ENCODE data around the gene OR2J1.
"Not testable (repeated sequence)": the region's sequence is repeated elsewhere in the genome, so short reads cannot be mapped to it uniquely, and the experiment has no call there.

OR2J1 gene

DNA sequence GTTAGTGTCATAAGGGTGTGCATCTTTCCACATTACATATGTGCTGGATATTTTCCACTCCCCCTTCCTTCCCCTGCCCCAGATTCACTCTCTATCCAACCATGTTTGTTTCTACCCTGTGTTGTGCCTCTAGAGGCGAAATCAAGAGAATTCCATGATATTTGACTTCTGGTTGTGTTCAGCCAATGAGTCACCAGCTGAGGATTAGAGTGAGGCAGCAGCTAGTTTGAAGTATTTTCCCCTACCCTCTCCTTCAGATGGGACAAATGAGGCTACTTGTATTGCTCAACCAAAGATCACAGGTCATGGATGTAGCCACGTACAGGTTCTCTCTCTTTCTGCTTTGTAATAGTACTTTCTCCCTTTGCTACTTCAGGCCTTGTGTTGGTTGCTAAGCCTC, 46.9 kb downstream of the OR2J1 start:
- H3K27me3 Mint-ChIP-seq (ENCODE audit: low read depth) = peaks cover 12% of the 10 kb centered on the region
- H3K4me1 Mint-ChIP-seq = no peaks in the 10 kb centered on the region
- no peaks in the 10 kb centered on the region for H3K9me3 Mint-ChIP-seq
- H3K36me3 Mint-ChIP-seq (ENCODE audit: low read depth) = no peaks in the 10 kb centered on the region
- TF ChIP-seq, protein P1, sequence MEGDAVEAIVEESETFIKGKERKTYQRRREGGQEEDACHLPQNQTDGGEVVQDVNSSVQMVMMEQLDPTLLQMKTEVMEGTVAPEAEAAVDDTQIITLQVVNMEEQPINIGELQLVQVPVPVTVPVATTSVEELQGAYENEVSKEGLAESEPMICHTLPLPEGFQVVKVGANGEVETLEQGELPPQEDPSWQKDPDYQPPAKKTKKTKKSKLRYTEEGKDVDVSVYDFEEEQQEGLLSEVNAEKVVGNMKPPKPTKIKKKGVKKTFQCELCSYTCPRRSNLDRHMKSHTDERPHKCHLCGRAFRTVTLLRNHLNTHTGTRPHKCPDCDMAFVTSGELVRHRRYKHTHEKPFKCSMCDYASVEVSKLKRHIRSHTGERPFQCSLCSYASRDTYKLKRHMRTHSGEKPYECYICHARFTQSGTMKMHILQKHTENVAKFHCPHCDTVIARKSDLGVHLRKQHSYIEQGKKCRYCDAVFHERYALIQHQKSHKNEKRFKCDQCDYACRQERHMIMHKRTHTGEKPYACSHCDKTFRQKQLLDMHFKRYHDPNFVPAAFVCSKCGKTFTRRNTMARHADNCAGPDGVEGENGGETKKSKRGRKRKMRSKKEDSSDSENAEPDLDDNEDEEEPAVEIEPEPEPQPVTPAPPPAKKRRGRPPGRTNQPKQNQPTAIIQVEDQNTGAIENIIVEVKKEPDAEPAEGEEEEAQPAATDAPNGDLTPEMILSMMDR (IDR thresholded peaks at IDR 0.05; ENCODE audit: unreplicated experiment in 3 of 3) = no peak
- H3K27ac Mint-ChIP-seq = no peak overlapping the region
- H3K4me3 Mint-ChIP-seq = no peak overlapping the region

- no peaks in the 10 kb centered on the region for H3K36me3 Mint-ChIP-seq (ENCODE audit: low read depth)
Observed at GRCh38 chr6:29147074-29147473, 47.8 kb downstream of the OR2J1 start.

GRCh38 chr6:29149444-29149843, 50.2 kb downstream of the OR2J1 start:
- H3K4me1 Mint-ChIP-seq; H3K4me3 Mint-ChIP-seq; H3K9me3 Mint-ChIP-seq; H3K36me3 Mint-ChIP-seq (ENCODE audit: low read depth); H3K27ac Mint-ChIP-seq: not testable (repeated sequence)
- peaks cover 12% of the 10 kb centered on the region for H3K27me3 Mint-ChIP-seq (ENCODE audit: low read depth)

More at GRCh38 chr6:29147074-29147473, 47.8 kb downstream of the OR2J1 start:
- H3K9me3 Mint-ChIP-seq = no peaks in the 10 kb centered on the region
- no peak overlapping the region for H3K4me3 Mint-ChIP-seq
- H3K4me1 Mint-ChIP-seq = no peaks in the 10 kb centered on the region
- no peak overlapping the region for H3K27ac Mint-ChIP-seq
- peaks cover 12% of the 10 kb centered on the region for H3K27me3 Mint-ChIP-seq (ENCODE audit: low read depth)
- TF ChIP-seq, protein P1 (IDR thresholded peaks at IDR 0.05; ENCODE audit: unreplicated experiment in 3 of 3) = no peak
